Colon (tissue), 2 donors: ENCODE results near the gene MAST2.
A peak's percentile ranks its signal among the peaks of the same experiment; 100 is the strongest.
"Not testable (repeated sequence)": the region's sequence is repeated elsewhere in the genome, so short reads cannot be mapped to it uniquely, and the experiment has no call there.

Experiments used
- FAIRE-seq: peaks from 2 replicates; lab custom pipeline; 2012; peaks lifted over from hg19 to GRCh38; lab: Jason Lieb, UNC
- donor health status: control.
- donor health status: control.

MAST2 gene

GRCh38 chr1:45938029-45938428 lies 134.6 kb downstream of the MAST2 start:
- FAIRE-seq = peak; percentile 57

- no peak for FAIRE-seq
Observed at GRCh38 chr1:45942411-45942810, 139.0 kb downstream of the MAST2 start.

- no peak for FAIRE-seq
Observed at GRCh38 chr1:45943185-45943584, 139.8 kb downstream of the MAST2 start.

- no peak for FAIRE-seq
Observed at GRCh38 chr1:45945426-45945825, 142.0 kb downstream of the MAST2 start.

- not testable (repeated sequence) for FAIRE-seq
Observed at GRCh38 chr1:45949462-45949861, 146.1 kb downstream of the MAST2 start.

- FAIRE-seq = no peak
Observed at GRCh38 chr1:45952072-45952471, 148.7 kb downstream of the MAST2 start.

GRCh38 chr1:45953934-45954847 lies 150.8 kb downstream of the MAST2 start:
- peak; percentile 55 for FAIRE-seq

GRCh38 chr1:45957684-45958083 lies 154.3 kb downstream of the MAST2 start:
- no peak for FAIRE-seq

- FAIRE-seq = no peak
Observed at GRCh38 chr1:45958317-45958716, 154.9 kb downstream of the MAST2 start.

- FAIRE-seq = no peak
Observed at GRCh38 chr1:45960930-45961715, 157.7 kb downstream of the MAST2 start.

- FAIRE-seq = not testable (repeated sequence)
Observed at GRCh38 chr1:45961936-45962335, 158.5 kb downstream of the MAST2 start.

- no peak for FAIRE-seq
Observed at GRCh38 chr1:45968941-45969666, 165.7 kb downstream of the MAST2 start.

GRCh38 chr1:45969866-45970265 lies 166.5 kb downstream of the MAST2 start:
- no peak for FAIRE-seq

GRCh38 chr1:45971335-45971734 lies 167.9 kb downstream of the MAST2 start:
- FAIRE-seq = no peak

- FAIRE-seq = no peak
Observed at GRCh38 chr1:45971922-45972531, 168.6 kb downstream of the MAST2 start.

GRCh38 chr1:45972621-45973020 lies 169.2 kb downstream of the MAST2 start:
- no peak for FAIRE-seq

GRCh38 chr1:45973121-45973520 lies 169.7 kb downstream of the MAST2 start:
- peak; percentile 97 for FAIRE-seq

GRCh38 chr1:45974541-45975269 lies 171.3 kb downstream of the MAST2 start:
- peak; percentile 28 for FAIRE-seq

GRCh38 chr1:45976623-45977022 lies 173.2 kb downstream of the MAST2 start:
- no peak for FAIRE-seq

GRCh38 chr1:45979074-45979777 lies 175.8 kb downstream of the MAST2 start:
- peak; percentile 84 for FAIRE-seq

- no peak for FAIRE-seq
Observed at GRCh38 chr1:45979778-45980176, 176.4 kb downstream of the MAST2 start.
